GM13976 (cell line): ENCODE measurements around the gene PARP12.

ENCODE experiments used
- DNase-seq: peaks from one replicate; pipeline ENCODE4 v3.0.0; 2012; ENCODE audit warnings: low spot score
- in situ Hi-C: fragments of 300-500 bp; cut with MboI; formaldehyde crosslinking; loops from one replicate; pipeline ENCODE4 v1.12.0; 2022; ENCODE audit warnings: low sequenced_read_pairs, mixed read lengths, inconsistent platforms; ENCODE audit not compliant: unreplicated experiment
- TF ChIP-seq, protein P1 (sequence below): IDR thresholded peaks from 2 replicates; pipeline ENCODE4 v1.5.1; 2012; ENCODE audit warnings: borderline replicate concordance, mild to moderate bottlenecking; ENCODE audit not compliant: insufficient read depth; ENCODE audit errors: extremely low read depth, missing control alignments, control extremely low read depth

The PARP12 gene

DNA sequence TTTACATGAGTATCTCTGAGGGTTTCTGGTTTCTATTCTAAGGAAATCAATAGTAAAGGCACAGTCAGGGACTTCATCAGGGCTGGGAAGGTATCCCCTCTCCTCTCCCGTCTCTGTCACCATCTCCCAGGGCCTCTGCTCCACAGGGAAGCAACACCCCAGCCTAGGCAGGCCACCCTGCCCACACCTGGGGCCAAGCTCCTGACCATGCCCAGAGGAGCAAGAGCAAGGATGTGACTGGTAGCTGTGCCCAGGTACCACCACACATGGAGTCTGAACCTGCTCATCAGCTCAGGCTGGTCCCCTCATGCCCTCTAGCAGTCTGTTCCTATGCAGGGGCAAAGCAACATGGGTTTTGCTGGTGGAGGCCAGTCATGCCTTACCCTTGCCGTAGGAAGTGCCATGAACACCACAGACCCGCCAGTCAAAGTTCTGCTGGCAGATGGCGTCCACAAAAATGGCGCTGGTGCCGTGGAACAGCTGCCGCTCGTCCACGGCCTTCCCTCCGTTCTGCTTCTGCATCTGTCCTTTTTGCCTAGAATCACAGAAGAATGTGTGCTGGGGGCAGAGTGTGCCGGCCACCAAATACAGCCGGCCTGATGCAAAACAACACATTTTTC is 36.8 kb downstream of the PARP12 start:
- TF ChIP-seq, protein P1, sequence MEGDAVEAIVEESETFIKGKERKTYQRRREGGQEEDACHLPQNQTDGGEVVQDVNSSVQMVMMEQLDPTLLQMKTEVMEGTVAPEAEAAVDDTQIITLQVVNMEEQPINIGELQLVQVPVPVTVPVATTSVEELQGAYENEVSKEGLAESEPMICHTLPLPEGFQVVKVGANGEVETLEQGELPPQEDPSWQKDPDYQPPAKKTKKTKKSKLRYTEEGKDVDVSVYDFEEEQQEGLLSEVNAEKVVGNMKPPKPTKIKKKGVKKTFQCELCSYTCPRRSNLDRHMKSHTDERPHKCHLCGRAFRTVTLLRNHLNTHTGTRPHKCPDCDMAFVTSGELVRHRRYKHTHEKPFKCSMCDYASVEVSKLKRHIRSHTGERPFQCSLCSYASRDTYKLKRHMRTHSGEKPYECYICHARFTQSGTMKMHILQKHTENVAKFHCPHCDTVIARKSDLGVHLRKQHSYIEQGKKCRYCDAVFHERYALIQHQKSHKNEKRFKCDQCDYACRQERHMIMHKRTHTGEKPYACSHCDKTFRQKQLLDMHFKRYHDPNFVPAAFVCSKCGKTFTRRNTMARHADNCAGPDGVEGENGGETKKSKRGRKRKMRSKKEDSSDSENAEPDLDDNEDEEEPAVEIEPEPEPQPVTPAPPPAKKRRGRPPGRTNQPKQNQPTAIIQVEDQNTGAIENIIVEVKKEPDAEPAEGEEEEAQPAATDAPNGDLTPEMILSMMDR: no peak
- in situ Hi-C loops: no loop called here
- no peak for DNase-seq

DNA sequence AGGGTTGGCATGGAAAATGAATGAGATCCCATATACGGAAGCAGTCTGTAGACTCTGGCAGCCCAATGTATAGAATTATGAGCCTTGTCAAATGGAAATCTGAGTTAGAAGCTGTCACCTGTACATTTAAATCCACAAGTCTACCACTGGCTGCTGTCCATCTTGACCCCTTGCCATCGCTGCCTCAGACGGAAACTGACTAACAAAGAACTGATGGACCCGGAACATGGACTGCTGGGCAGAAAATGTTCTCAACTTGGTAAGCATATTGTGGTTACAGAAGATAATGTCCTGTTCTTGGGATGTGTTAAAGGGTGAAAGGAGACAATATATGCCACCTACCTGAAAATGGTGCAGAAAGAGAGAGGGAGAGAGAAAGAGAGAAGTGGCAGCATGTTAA is 37.5 kb downstream of the PARP12 start:
- in situ Hi-C loops: no loop called here
- DNase-seq: no peak
- TF ChIP-seq, protein P1: no peak

DNA sequence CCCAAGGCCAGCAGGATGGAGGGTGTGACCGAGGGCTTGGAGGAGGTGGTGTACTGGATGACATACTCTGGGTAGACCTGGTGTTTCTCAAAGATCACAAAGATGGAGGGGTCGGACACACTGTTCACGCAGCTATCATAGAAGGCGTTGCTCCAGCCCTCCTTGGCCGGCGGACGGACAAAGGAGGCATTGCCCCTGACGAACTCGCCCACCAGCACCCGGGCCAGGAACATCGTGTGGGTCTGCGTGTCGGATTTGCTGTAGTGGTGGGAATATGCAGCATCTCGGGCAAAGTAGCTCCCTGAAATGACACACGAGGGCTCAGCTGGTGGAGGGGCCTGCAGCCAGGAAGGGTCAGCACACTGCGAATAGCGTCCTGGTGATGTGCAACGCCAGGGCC is 38.2 kb downstream of the PARP12 start:
- in situ Hi-C loops: loop anchor here (25.0 kb wide), 1 partner anchor 537 kb away; the partner anchor contains the start of gene KLRG2
- TF ChIP-seq, protein P1: no peak
- DNase-seq: no peak

DNA sequence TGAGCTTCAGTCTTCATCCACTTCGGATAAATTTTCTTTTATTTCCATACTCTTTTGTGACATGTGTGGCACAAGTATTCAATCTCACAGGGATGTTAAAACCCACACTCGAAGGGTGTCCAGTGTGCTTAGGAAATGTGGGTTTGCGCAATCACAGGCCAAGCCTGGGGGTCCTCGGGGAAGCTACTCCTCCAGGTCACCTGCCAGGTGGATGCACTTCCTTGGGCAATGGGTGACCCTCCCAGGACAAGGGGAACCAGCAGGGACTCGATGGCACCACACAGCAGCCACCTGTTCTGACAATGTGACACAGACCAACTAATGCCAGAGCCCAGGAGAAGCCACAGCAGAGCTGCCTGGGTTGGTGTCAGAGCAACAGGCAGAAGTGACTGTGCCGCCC is 39.0 kb downstream of the PARP12 start:
- in situ Hi-C loops: loop anchor here (25.0 kb wide), 1 partner anchor 536 kb away; the partner anchor contains the start of gene KLRG2
- TF ChIP-seq, protein P1: no peak

DNA sequence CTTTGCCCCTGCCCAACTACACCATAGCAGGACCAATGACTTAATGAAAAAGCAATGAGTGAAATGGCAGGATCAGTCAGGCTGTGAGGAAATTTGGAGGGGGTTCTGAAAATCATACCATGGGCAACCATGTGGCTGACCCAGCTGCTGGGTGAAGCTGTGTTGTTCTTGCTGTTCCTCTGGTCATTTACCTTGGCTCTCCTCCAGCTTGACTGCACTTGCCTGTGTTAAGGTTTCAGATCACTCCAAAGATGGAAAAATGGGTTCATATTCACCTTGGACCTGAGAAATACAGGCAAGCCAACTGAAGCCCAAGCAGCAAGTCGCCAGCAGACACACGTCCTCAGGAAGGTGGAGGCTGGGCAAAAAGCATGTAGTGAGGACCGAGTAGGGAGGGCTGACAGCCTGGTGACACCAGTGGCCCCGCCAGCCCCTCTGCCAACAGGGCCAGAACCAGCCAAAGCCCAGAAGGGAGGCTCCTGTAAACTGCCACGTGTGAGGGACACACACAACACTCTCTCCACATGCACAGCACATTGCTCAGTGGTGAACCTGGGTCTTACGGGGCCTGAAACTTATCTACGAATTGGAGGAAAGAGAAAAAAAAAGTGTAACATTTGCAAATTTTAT is 40.1 kb downstream of the PARP12 start:
- TF ChIP-seq, protein P1: no peak
- DNase-seq: no peak
- in situ Hi-C loops: loop anchor here (25.0 kb wide), 1 partner anchor 535 kb away; the partner anchor contains the start of gene KLRG2

More for the DNA sequence above, 39.0 kb downstream of the PARP12 start:
- no peak for DNase-seq

DNA sequence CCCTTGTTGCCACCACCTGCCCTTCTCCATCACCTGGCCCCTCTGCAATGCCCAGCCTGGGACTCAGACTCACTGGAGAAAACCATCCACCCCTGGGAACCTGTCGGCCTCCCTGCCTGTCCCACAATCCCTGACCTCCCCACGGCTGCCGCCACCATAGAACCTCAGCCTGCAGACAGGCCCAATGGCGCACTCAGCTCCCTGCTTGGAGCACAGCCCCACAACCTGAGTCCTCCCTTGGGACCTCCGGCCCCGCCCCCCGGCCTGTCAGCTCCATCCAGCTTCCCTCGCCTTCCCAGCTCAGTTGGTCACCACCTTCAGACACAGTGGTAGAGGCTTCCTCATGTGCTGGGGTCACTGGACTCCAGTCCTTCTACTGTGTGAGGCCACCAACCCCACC is 41.1 kb downstream of the PARP12 start:
- TF ChIP-seq, protein P1: no peak
- in situ Hi-C loops: loop anchor here (25.0 kb wide), 1 partner anchor 534 kb away; the partner anchor contains the start of gene KLRG2
- DNase-seq: no peak

DNA sequence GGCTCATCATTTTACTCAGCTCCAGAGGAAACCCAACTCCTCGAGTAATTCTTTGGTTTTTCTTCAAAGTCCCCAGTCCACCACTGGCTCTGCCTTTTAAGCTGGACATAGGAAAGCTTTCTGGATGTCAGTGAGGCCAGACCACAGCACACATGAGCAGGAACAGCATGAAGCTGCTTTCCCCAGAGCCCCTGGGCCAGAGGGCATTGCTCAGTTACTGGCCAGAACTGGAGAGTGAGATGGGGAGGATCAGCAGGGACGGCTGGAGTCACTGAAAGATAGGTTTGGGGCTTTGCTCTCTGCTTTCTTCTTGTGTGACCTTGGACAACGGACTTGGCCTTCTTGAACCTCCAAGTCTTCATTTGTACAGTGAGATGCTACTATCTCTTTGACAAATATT is 43.1 kb downstream of the PARP12 start:
- TF ChIP-seq, protein P1: no peak
- no peak for DNase-seq
- in situ Hi-C loops: loop anchor here (25.0 kb wide), 1 partner anchor 532 kb away; the partner anchor contains the start of gene KLRG2
